Kidney tubule cell (primary cell): ENCODE data around the gene SPEM3.
"Not testable (repeated sequence)": the region's sequence is repeated elsewhere in the genome, so short reads cannot be mapped to it uniquely, and the experiment has no call there.

ENCODE experiments used
- DNase-seq: peaks from one replicate; pipeline ENCODE4 v3.0.0-alpha.2; 2018; ENCODE audit warnings: low spot score

The SPEM3 gene

GRCh38 chr17:7442142-7442541 is 13.5 kb downstream of the SPEM3 start:
- DNase-seq: no peak

- peak; percentile 45 for DNase-seq
Observed at GRCh38 chr17:7443499-7444485, 15.1 kb downstream of the SPEM3 start.

GRCh38 chr17:7444682-7445618 is 16.3 kb downstream of the SPEM3 start, which contains the start of gene CHRNB1:
Gene CHRNB1, plus strand, starts transcription at chr17:7445061. Its CDS starts 67 bp downstream, at chr17:7445128.
- peak; percentile 78 for DNase-seq

- peak; percentile 68 for DNase-seq
Observed at GRCh38 chr17:7445619-7445968, 16.9 kb downstream of the SPEM3 start.

- no peak for DNase-seq
Observed at GRCh38 chr17:7448461-7448860, 19.8 kb downstream of the SPEM3 start.

GRCh38 chr17:7459961-7460545 is 31.4 kb downstream of the SPEM3 start:
- DNase-seq: no peak

- DNase-seq: no peak
Observed at GRCh38 chr17:7460850-7461660, 32.4 kb downstream of the SPEM3 start.

GRCh38 chr17:7462474-7463371 is 34.1 kb downstream of the SPEM3 start:
- DNase-seq: no peak

- DNase-seq: no peak
Observed at GRCh38 chr17:7463372-7463846, 34.8 kb downstream of the SPEM3 start.

- no peak for DNase-seq
Observed at GRCh38 chr17:7464081-7464480, 35.4 kb downstream of the SPEM3 start.

GRCh38 chr17:7465597-7466275 is 37.1 kb downstream of the SPEM3 start:
- no peak for DNase-seq

GRCh38 chr17:7466318-7466638 is 37.6 kb downstream of the SPEM3 start:
- no peak for DNase-seq

- peak; percentile 64 for DNase-seq
Observed at GRCh38 chr17:7466639-7467341, 38.1 kb downstream of the SPEM3 start.

GRCh38 chr17:7467498-7467897 is 38.8 kb downstream of the SPEM3 start:
- DNase-seq: no peak

- no peak for DNase-seq
Observed at GRCh38 chr17:7468290-7468689, 39.6 kb downstream of the SPEM3 start.

GRCh38 chr17:7468804-7469389 is 40.2 kb downstream of the SPEM3 start:
- no peak for DNase-seq

- not testable (repeated sequence) for DNase-seq
Observed at GRCh38 chr17:7469843-7470242, 41.2 kb downstream of the SPEM3 start.

GRCh38 chr17:7470457-7470973 is 41.9 kb downstream of the SPEM3 start:
- DNase-seq: not testable (repeated sequence)
